Liver (tissue), 3 donors: ENCODE data around the gene ELL.

ENCODE experiments used
- CTCF ChIP-seq: fragments of 150-350 bp; IDR thresholded peaks from 2 replicates; pipeline ENCODE4 v1.5.1; 2017; ENCODE audit warnings: improper control_type of control experiment, low read depth, low read length; ENCODE audit not compliant: missing input control
- EGR1 ChIP-seq, 2 donors: IDR thresholded peaks; 2 replicates each; pipeline ENCODE4 v1.6.1; 2016 to 2018; ENCODE audit warnings: antibody characterized with exemption in 2 of 2, low read depth in 2 of 2
- FOXA1 ChIP-seq: IDR thresholded peaks from 2 replicates; pipeline ENCODE4 v1.6.1; 2016; ENCODE audit warnings: antibody characterized with exemption
- GABPA ChIP-seq, 2 donors: IDR thresholded peaks in 1 of 2; conservative IDR thresholded peaks in 1 of 2; 2 replicates each; pipeline ENCODE4 v1.6.1; 2016; ENCODE audit warnings: antibody characterized with exemption in 2 of 2, mild to moderate bottlenecking in 1 of 2, moderate library complexity in 1 of 2
- MAX ChIP-seq: IDR thresholded peaks from 2 replicates; pipeline ENCODE4 v1.6.1; 2016; ENCODE audit warnings: antibody characterized with exemption
- RAD21 ChIP-seq, 2 donors: IDR thresholded peaks; 2 replicates each; pipeline ENCODE4 v1.6.1; 2016; ENCODE audit warnings: antibody characterized with exemption in 2 of 2, mild to moderate bottlenecking in 2 of 2
- SP1 ChIP-seq: IDR thresholded peaks from 2 replicates; pipeline ENCODE4 v1.6.1; 2018; ENCODE audit warnings: antibody characterized with exemption, mild to moderate bottlenecking
- donor health status: healthy.
- donor health status: healthy.

GRCh38 chr19:18456279-18456678, 65.6 kb downstream of the ELL start:
- TF ChIP-seq MAX (no peak), CTCF (no peak), RAD21 (IDR thresholded peaks at IDR 0.05) (no peak), SP1 (no peak), GABPA (IDR thresholded peaks at IDR 0.05 in 1 of 2, conservative IDR thresholded peaks at IDR 0.05 in 1 of 2) (no peak), FOXA1 (no peak), EGR1 (IDR thresholded peaks at IDR 0.05; ENCODE audit: low read depth in 2 of 2) (no peak)
